H9 (cell line): ENCODE results near the gene PARD3. TPM values are rescaled to one million over a fixed set of nuclear protein-coding genes. Genes with fewer than 3 reads are reported as not detected.

Experiments
- DNase-seq: peaks from one replicate; pipeline ENCODE4 v3.0.0-alpha.2; 2017
- H2AFZ ChIP-seq: one replicate; pipeline ENCODE4 v1.6.1; 2013; ENCODE audit warnings: mild to moderate bottlenecking, low read length, control low read depth, moderate library complexity
- H2AK5ac ChIP-seq: 2 replicates; pipeline ENCODE4 v1.6.1; 2013; ENCODE audit warnings: low read length, control low read depth, mixed read lengths; ENCODE audit not compliant: insufficient read length
- H2BK120ac ChIP-seq: one replicate; pipeline ENCODE4 v1.6.1; 2013; ENCODE audit warnings: low read depth, mild to moderate bottlenecking, low read length, control low read depth, inconsistent platforms; ENCODE audit not compliant: poor library complexity, severe bottlenecking
- H2BK12ac ChIP-seq: 2 replicates; pipeline ENCODE4 v1.6.1; 2013; ENCODE audit warnings: low read length, control low read depth, mixed read lengths, low read depth; ENCODE audit not compliant: insufficient read length
- H2BK15ac ChIP-seq: 2 replicates; pipeline ENCODE4 v1.6.1; 2013; ENCODE audit warnings: low read depth, low read length, control low read depth
- H2BK20ac ChIP-seq: one replicate; pipeline ENCODE4 v1.6.1; 2013; ENCODE audit warnings: low read depth, mild to moderate bottlenecking, low read length, control low read depth, inconsistent platforms; ENCODE audit not compliant: poor library complexity, severe bottlenecking
- H2BK5ac ChIP-seq: 2 replicates; pipeline ENCODE4 v1.6.1; 2013; ENCODE audit warnings: low read length, control low read depth, mixed read lengths; ENCODE audit not compliant: insufficient read length
- H3K14ac ChIP-seq: 2 replicates; pipeline ENCODE4 v1.6.1; 2013; ENCODE audit warnings: low read length, control low read depth; ENCODE audit not compliant: insufficient read depth
- H3K18ac ChIP-seq: 2 replicates; pipeline ENCODE4 v1.6.1; 2013; ENCODE audit warnings: low read depth, mild to moderate bottlenecking, mixed read lengths, low read length, control low read depth; ENCODE audit not compliant: insufficient read length
- H3K23ac ChIP-seq: 2 replicates; pipeline ENCODE4 v1.6.1; 2013; ENCODE audit warnings: low read length, control low read depth, mixed read lengths, low read depth; ENCODE audit not compliant: insufficient read length
- H3K23me2 ChIP-seq: 2 replicates; pipeline ENCODE4 v1.6.1; 2013; ENCODE audit warnings: low read depth, mild to moderate bottlenecking, mixed read lengths, low read length, control low read depth; ENCODE audit not compliant: insufficient read length, poor library complexity, severe bottlenecking
- H3K27ac ChIP-seq: 2 replicates; pipeline ENCODE4 v1.5.1; 2013; ENCODE audit warnings: low read length, control low read depth, mixed read lengths, low read depth; ENCODE audit not compliant: insufficient read length
- H3K27me3 ChIP-seq: 2 replicates; pipeline ENCODE4 v1.6.1; 2013; ENCODE audit warnings: low read length, control low read depth, inconsistent platforms; ENCODE audit not compliant: insufficient read depth
- H3K4ac ChIP-seq: 2 replicates; pipeline ENCODE4 v1.6.1; 2013; ENCODE audit warnings: low read depth, mild to moderate bottlenecking, control low read depth, inconsistent platforms, low read length, moderate library complexity
- H3K4me1 ChIP-seq: 2 replicates; pipeline ENCODE4 v1.6.1; 2013; ENCODE audit warnings: low read length, control low read depth, inconsistent platforms; ENCODE audit not compliant: insufficient read depth
- H3K4me2 ChIP-seq: 2 replicates; pipeline ENCODE4 v1.6.1; 2013; ENCODE audit warnings: low read length, control low read depth, mixed read lengths; ENCODE audit not compliant: insufficient read length, insufficient read depth
- H3K56ac ChIP-seq: 2 replicates; pipeline ENCODE4 v1.6.1; 2013; ENCODE audit warnings: low read depth, mild to moderate bottlenecking, mixed read lengths, low read length, control low read depth; ENCODE audit not compliant: insufficient read length
- H3K79me1 ChIP-seq: 2 replicates; pipeline ENCODE4 v1.6.1; 2013; ENCODE audit warnings: low read depth, mild to moderate bottlenecking, moderate library complexity, low read length, control low read depth, inconsistent platforms; ENCODE audit not compliant: insufficient read depth, poor library complexity, severe bottlenecking
- H3K79me2 ChIP-seq: 2 replicates; pipeline ENCODE4 v1.6.1; 2013; ENCODE audit warnings: low read length, control low read depth, inconsistent platforms; ENCODE audit not compliant: insufficient read depth
- H3K9ac ChIP-seq: 2 replicates; pipeline ENCODE4 v1.6.1; 2013; ENCODE audit warnings: low read length, control low read depth, mixed read lengths; ENCODE audit not compliant: insufficient read length; ENCODE audit errors: extremely low read depth
- H3K9me3 ChIP-seq: one replicate; pipeline ENCODE4 v1.6.1; 2013; ENCODE audit warnings: low read depth, low read length, inconsistent platforms; ENCODE audit not compliant: control insufficient read depth
- H3T11ph ChIP-seq: one replicate; pipeline ENCODE4 v1.6.1; 2013; ENCODE audit warnings: mild to moderate bottlenecking, low read length, control low read depth, inconsistent platforms
- H4K20me1 ChIP-seq: one replicate; pipeline ENCODE4 v1.6.1; 2013; ENCODE audit not compliant: control insufficient read depth, insufficient read length, insufficient read depth
- H4K5ac ChIP-seq: 2 replicates; pipeline ENCODE4 v1.6.1; 2013; ENCODE audit warnings: low read depth, mild to moderate bottlenecking, mixed read lengths, low read length, control low read depth; ENCODE audit not compliant: insufficient read length
- H4K8ac ChIP-seq: replicated peaks from 2 replicates; pipeline ENCODE4 v1.6.1; 2013; ENCODE audit warnings: low read length, control low read depth, mixed read lengths, low read depth; ENCODE audit not compliant: insufficient read length
- H4K91ac ChIP-seq: 2 replicates; pipeline ENCODE4 v1.6.1; 2013; ENCODE audit warnings: low read depth, mild to moderate bottlenecking, moderate library complexity, mixed read lengths, low read length, control low read depth; ENCODE audit not compliant: insufficient read length
- H3K27ac Mint-ChIP-seq, 3 experiments: 2 replicates in 2 of 3; 3 replicates in 1 of 3; pipeline ENCODE4 v1.8.0; 2020 to 2021; ENCODE audit warnings: mixed read lengths in 3 of 3, mild to moderate bottlenecking in 1 of 3, moderate library complexity in 1 of 3
- H3K27me3 Mint-ChIP-seq: 2 replicates; pipeline ENCODE4 v1.8.0; 2021; ENCODE audit warnings: low read depth, mild to moderate bottlenecking, moderate library complexity, mixed read lengths
- H3K36me3 Mint-ChIP-seq, 3 experiments: 2 replicates in 2 of 3; 3 replicates in 1 of 3; pipeline ENCODE4 v1.8.0; 2020 to 2021; ENCODE audit warnings: low read depth in 3 of 3, mixed read lengths in 3 of 3; ENCODE audit not compliant: insufficient read depth in 1 of 3
- H3K4me1 Mint-ChIP-seq, 2 experiments: 2 replicates each; pipeline ENCODE4 v1.8.0; 2020; ENCODE audit warnings: mixed read lengths in 2 of 2
- H3K4me3 Mint-ChIP-seq, 2 experiments: 2 replicates in 1 of 2; 3 replicates in 1 of 2; pipeline ENCODE4 v1.8.0; 2020 to 2021; ENCODE audit warnings: mild to moderate bottlenecking in 2 of 2, mixed read lengths in 2 of 2, moderate library complexity in 1 of 2
- H3K9me3 Mint-ChIP-seq, 2 experiments: 2 replicates in 1 of 2; 3 replicates in 1 of 2; pipeline ENCODE4 v1.8.0; 2020; ENCODE audit warnings: mild to moderate bottlenecking in 2 of 2, mixed read lengths in 2 of 2, moderate library complexity in 1 of 2
- CTCF ChIP-seq: fragments of 200-600 bp; sonication (generic); conservative IDR thresholded peaks from 3 replicates; pipeline ENCODE4 v1.8.0; 2021; ENCODE audit warnings: antibody characterized with exemption, mild to moderate bottlenecking
- WGBS: extraction: QIAGEN DNeasy Blood & Tissue Kit; methylation state at CpG from one replicate; pipeline ENCODE4 v1.1.7; 2013; ENCODE audit warnings: missing lambda C conversion rate, low lambda C conversion rate, mixed read lengths; ENCODE audit not compliant: insufficient read length; ENCODE audit errors: extremely low coverage; 5-methylcytosine and 5-hydroxymethylcytosine counted together
- total RNA-seq: library from RNA; stranded (reverse); gene quantifications from 2 replicates; pipeline ENCODE4 v1.2.1, GENCODE V29; 2021

The PARD3 gene
- total RNA-seq, 1 experiment from 2014 or later, result 44.7 TPM

- H2BK5ac ChIP-seq, result no peak overlapping the region
- no peak overlapping the region for H3K23ac ChIP-seq
- no peak overlapping the region for H3K4me2 ChIP-seq
- no peak overlapping the region for H3K27ac ChIP-seq
- no peak for DNase-seq
- no peak overlapping the region for H2AFZ ChIP-seq
- no peaks in the 10 kb centered on the region for H3K9me3 Mint-ChIP-seq
- H3K79me1 ChIP-seq, result no peaks in the 10 kb centered on the region
- H3K4me1 ChIP-seq, result no peaks in the 10 kb centered on the region
- no peak overlapping the region for H2BK20ac ChIP-seq
- H4K5ac ChIP-seq, result no peak overlapping the region
- no peak overlapping the region for H3K4ac ChIP-seq
- no peak overlapping the region for H2BK15ac ChIP-seq
- no peaks in the 10 kb centered on the region for H4K20me1 ChIP-seq
- H3K56ac ChIP-seq, result no peak overlapping the region
- H3K18ac ChIP-seq, result no peak overlapping the region
- no peak overlapping the region for H2BK12ac ChIP-seq
- no peaks in the 10 kb centered on the region; the same call in 1 of the 2 replicates for H3K79me2 ChIP-seq
- H3K27ac Mint-ChIP-seq, result peak overlapping the region; percentile 0 to 86 (median 78); a peak in 4 of 7 replicates
- no peak overlapping the region for H3K4me3 Mint-ChIP-seq
- H3K9ac ChIP-seq, result no peak overlapping the region
- no peaks in the 10 kb centered on the region for H3K9me3 ChIP-seq
- peaks cover 17 to 19% of the 10 kb centered on the region in 2 experiments for H3K4me1 Mint-ChIP-seq
- no peak overlapping the region for H2AK5ac ChIP-seq
- no peaks in the 10 kb centered on the region for H3K23me2 ChIP-seq
- H3K14ac ChIP-seq, result no peak overlapping the region
- no peaks in the 10 kb centered on the region for H3K27me3 Mint-ChIP-seq
- no peak for TF ChIP-seq CTCF
- H3T11ph ChIP-seq, result no peak overlapping the region
- H3K36me3 Mint-ChIP-seq, result peaks cover 0 to 4% (median 2%) of the 10 kb centered on the region in 3 experiments; a peak in 2 of 7 replicates
- H3K27me3 ChIP-seq, result no peaks in the 10 kb centered on the region
- no peak overlapping the region for H2BK120ac ChIP-seq
- WGBS, result no CpG with 5 or more reads among the region's 13 CpGs
- no peak overlapping the region for H4K8ac ChIP-seq
- no peak overlapping the region for H4K91ac ChIP-seq
Measured at GRCh38 chr10:34539533-34540315, 275.4 kb downstream of the PARD3 start.
